Measurements from ENCODE around the gene TTYH2.

- TF ChIP-seq CTCF (IDR thresholded peaks at IDR 0.05; ENCODE audit: low read length), result no peak
- no peak for TF ChIP-seq EZH2 (IDR thresholded peaks at IDR 0.05; ENCODE audit: borderline replicate concordance, low read length)
Observed at GRCh38 chr17:74194682-74195081, 18.7 kb upstream of the TTYH2 start.

Data from OCI-LY1 (cell line).